ENCODE results near the gene IDUA.

The IDUA gene

DNA sequence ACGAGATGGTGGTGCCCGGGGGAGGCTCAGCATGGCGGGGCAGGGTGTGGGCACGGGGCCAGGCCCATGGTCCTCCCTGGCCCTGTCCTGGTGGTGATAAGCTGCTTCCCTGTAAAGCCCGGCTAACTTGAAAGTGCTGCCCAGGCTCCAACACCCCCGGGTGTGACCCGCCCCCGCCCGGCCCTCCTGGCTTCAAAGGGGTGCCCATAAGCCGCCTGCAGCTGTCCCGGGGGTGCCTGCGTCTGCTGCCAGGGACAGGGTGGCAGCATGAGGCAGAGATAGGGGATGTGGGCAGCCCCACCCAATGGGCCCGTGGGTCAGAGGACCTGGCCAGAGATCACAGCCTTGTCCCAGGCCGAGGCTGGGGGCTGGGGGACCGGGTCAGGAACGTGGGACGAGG lies 42.7 kb downstream of the IDUA start:
- Histone ChIP-seq H3K4me3 (ENCODE audit: low read depth, low read length) (no peak overlapping the region), H3K27ac (no peak overlapping the region), H3K27me3 (ENCODE audit: insufficient read depth, low read depth, severe bottlenecking) (no peaks in the 10 kb centered on the region), H3K36me3 (peaks cover 17% of the 10 kb centered on the region), H3K9me3 (ENCODE audit: severe bottlenecking) (no peaks in the 10 kb centered on the region)
- TF ChIP-seq, protein P1, sequence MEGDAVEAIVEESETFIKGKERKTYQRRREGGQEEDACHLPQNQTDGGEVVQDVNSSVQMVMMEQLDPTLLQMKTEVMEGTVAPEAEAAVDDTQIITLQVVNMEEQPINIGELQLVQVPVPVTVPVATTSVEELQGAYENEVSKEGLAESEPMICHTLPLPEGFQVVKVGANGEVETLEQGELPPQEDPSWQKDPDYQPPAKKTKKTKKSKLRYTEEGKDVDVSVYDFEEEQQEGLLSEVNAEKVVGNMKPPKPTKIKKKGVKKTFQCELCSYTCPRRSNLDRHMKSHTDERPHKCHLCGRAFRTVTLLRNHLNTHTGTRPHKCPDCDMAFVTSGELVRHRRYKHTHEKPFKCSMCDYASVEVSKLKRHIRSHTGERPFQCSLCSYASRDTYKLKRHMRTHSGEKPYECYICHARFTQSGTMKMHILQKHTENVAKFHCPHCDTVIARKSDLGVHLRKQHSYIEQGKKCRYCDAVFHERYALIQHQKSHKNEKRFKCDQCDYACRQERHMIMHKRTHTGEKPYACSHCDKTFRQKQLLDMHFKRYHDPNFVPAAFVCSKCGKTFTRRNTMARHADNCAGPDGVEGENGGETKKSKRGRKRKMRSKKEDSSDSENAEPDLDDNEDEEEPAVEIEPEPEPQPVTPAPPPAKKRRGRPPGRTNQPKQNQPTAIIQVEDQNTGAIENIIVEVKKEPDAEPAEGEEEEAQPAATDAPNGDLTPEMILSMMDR (IDR thresholded peaks at IDR 0.05; ENCODE audit: low read depth, low read length): no peak
- no peak for DNase-seq

GRCh38 chr4:1030031-1030430 lies 43.2 kb downstream of the IDUA start:
- Histone ChIP-seq H3K9me3 (ENCODE audit: severe bottlenecking) (no peaks in the 10 kb centered on the region), H3K4me3 (ENCODE audit: low read depth, low read length) (no peak overlapping the region), H3K36me3 (peaks cover 12% of the 10 kb centered on the region), H3K27ac (no peak overlapping the region), H3K27me3 (ENCODE audit: insufficient read depth, low read depth, severe bottlenecking) (no peaks in the 10 kb centered on the region)
- TF ChIP-seq, protein P1 (IDR thresholded peaks at IDR 0.05; ENCODE audit: low read depth, low read length): no peak
- DNase-seq: no peak

DNA sequence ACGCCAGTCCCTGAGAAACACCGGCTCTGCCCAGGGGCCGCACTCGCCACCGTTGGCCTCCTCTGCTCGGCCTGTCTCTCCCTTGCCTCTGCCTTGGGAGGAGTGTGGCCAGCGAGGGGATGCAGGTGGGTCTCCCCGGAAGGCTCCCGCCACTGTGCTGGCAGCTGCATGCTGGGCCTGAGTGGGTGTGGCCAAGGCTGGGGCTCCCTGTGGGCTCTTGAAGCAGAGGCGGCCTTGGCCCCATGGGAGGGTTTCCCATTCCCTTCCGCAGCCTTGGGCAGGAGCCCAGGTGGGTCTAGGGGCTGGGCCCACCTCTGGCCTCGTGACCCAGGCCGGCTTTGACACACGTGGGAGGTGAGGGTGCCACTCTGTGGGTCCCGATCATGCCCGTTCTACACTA lies 43.7 kb downstream of the IDUA start:
- TF ChIP-seq, protein P1 (IDR thresholded peaks at IDR 0.05; ENCODE audit: low read depth, low read length): no peak
- Histone ChIP-seq H3K9me3 (ENCODE audit: severe bottlenecking) (no peaks in the 10 kb centered on the region), H3K27me3 (ENCODE audit: insufficient read depth, low read depth, severe bottlenecking) (no peaks in the 10 kb centered on the region), H3K27ac (no peak overlapping the region), H3K4me3 (ENCODE audit: low read depth, low read length) (no peak overlapping the region), H3K36me3 (peaks cover 7% of the 10 kb centered on the region)
- DNase-seq: no peak

GRCh38 chr4:1031346-1031745 lies 44.5 kb downstream of the IDUA start:
- Histone ChIP-seq H3K36me3 (no peaks in the 10 kb centered on the region; the same call in 1 of the 2 replicates), H3K27me3 (ENCODE audit: insufficient read depth, low read depth, severe bottlenecking) (no peaks in the 10 kb centered on the region), H3K9me3 (ENCODE audit: severe bottlenecking) (no peaks in the 10 kb centered on the region), H3K4me3 (ENCODE audit: low read depth, low read length) (no peak overlapping the region), H3K27ac (no peak overlapping the region)
- no peak for DNase-seq
- TF ChIP-seq, protein P1 (IDR thresholded peaks at IDR 0.05; ENCODE audit: low read depth, low read length): no peak

GRCh38 chr4:1031956-1032795 lies 45.3 kb downstream of the IDUA start:
- H3K27me3 ChIP-seq (ENCODE audit: insufficient read depth, low read depth, severe bottlenecking): no peaks in the 10 kb centered on the region
- no peaks in the 10 kb centered on the region for H3K9me3 ChIP-seq (ENCODE audit: severe bottlenecking)
- H3K36me3 ChIP-seq: no peaks in the 10 kb centered on the region
- TF ChIP-seq, protein P1 (IDR thresholded peaks at IDR 0.05; ENCODE audit: low read depth, low read length): no peak
- no peak overlapping the region for H3K4me3 ChIP-seq (ENCODE audit: low read depth, low read length)
- no peak overlapping the region for H3K27ac ChIP-seq
- no peak for DNase-seq

- no peak overlapping the region for H3K27ac ChIP-seq
- TF ChIP-seq, protein P1 (IDR thresholded peaks at IDR 0.05; ENCODE audit: low read depth, low read length): no peak
- DNase-seq: no peak
- no peak overlapping the region for H3K4me3 ChIP-seq (ENCODE audit: low read depth, low read length)
- no peaks in the 10 kb centered on the region for H3K27me3 ChIP-seq (ENCODE audit: insufficient read depth, low read depth, severe bottlenecking)
- no peaks in the 10 kb centered on the region for H3K9me3 ChIP-seq (ENCODE audit: severe bottlenecking)
- H3K36me3 ChIP-seq: no peaks in the 10 kb centered on the region
Measured at GRCh38 chr4:1032861-1033260, 46.0 kb downstream of the IDUA start.
